GM23338 (cell line): ENCODE data around the gene CHAMP1. TPM values are rescaled to one million over a fixed set of nuclear protein-coding genes. Genes with fewer than 3 reads are reported as not detected.
A peak's percentile ranks its signal among the peaks of the same experiment; 100 is the strongest.

Source experiments
- ATAC-seq: fragments of 200-7000 bp; cut with Tn5 transposase; 3 replicates; pipeline ENCODE4 v1.9.1; 2020
- DNase-seq: peaks from one replicate; pipeline ENCODE4 v3.0.0-alpha.2; 2015; ENCODE audit warnings: low spot score
- H2AFZ ChIP-seq: fragments of 200-600 bp; sonication (generic); 2 replicates; pipeline ENCODE4 v1.8.0; 2016; ENCODE audit warnings: antibody characterized with exemption, mild to moderate bottlenecking, moderate library complexity
- H3F3A ChIP-seq: fragments of 200-600 bp; sonication (generic); replicated peaks from 2 replicates; pipeline ENCODE4 v1.8.0; 2017; ENCODE audit warnings: antibody characterized with exemption, mixed run types, low read depth
- H3K27ac ChIP-seq: fragments of 200-600 bp; sonication (generic); 2 replicates; pipeline ENCODE4 v1.6.1; 2016; ENCODE audit warnings: low read depth
- H3K27me3 ChIP-seq: fragments of 200-600 bp; sonication (generic); 2 replicates; pipeline ENCODE4 v1.8.0; 2016; ENCODE audit warnings: mild to moderate bottlenecking, mixed run types, moderate library complexity; ENCODE audit not compliant: insufficient read depth
- H3K36me3 ChIP-seq: fragments of 200-600 bp; sonication (generic); 2 replicates; pipeline ENCODE4 v1.8.0; 2016; ENCODE audit warnings: mild to moderate bottlenecking; ENCODE audit not compliant: insufficient read depth
- H3K4me1 ChIP-seq: fragments of 200-600 bp; sonication (generic); 2 replicates; pipeline ENCODE4 v1.8.0; 2016; ENCODE audit warnings: mild to moderate bottlenecking, moderate library complexity; ENCODE audit not compliant: insufficient read depth
- H3K4me2 ChIP-seq: fragments of 200-600 bp; sonication (generic); 2 replicates; pipeline ENCODE4 v1.7.1; 2017; ENCODE audit warnings: mixed run types
- H3K4me3 ChIP-seq: fragments of 200-600 bp; sonication (generic); 2 replicates; pipeline ENCODE4 v1.6.1; 2016; ENCODE audit warnings: mixed run types
- H3K79me2 ChIP-seq: fragments of 200-600 bp; sonication (generic); replicated peaks from 2 replicates; pipeline ENCODE4 v1.8.0; 2017; ENCODE audit warnings: mild to moderate bottlenecking; ENCODE audit not compliant: insufficient read depth
- H3K9me2 ChIP-seq: fragments of 200-600 bp; sonication (generic); 2 replicates; pipeline ENCODE4 v1.8.0; 2017; ENCODE audit not compliant: insufficient read depth
- H4K20me1 ChIP-seq: fragments of 200-600 bp; sonication (generic); replicated peaks from 2 replicates; pipeline ENCODE4 v1.8.0; 2017; ENCODE audit warnings: mild to moderate bottlenecking; ENCODE audit not compliant: insufficient read depth
- H3K27ac Mint-ChIP-seq: 2 replicates; pipeline ENCODE4 v1.8.0; 2020; ENCODE audit warnings: inconsistent platforms, mild to moderate bottlenecking, moderate library complexity, mixed read lengths
- H3K27me3 Mint-ChIP-seq: 3 replicates; pipeline ENCODE4 v1.8.0; 2022; ENCODE audit warnings: low read depth, mild to moderate bottlenecking, moderate library complexity, mixed read lengths, inconsistent platforms; ENCODE audit not compliant: insufficient read depth, poor library complexity
- H3K36me3 Mint-ChIP-seq: 3 replicates; pipeline ENCODE4 v1.8.0; 2021; ENCODE audit warnings: low read depth, mild to moderate bottlenecking, inconsistent platforms, moderate library complexity, mixed read lengths
- H3K4me1 Mint-ChIP-seq: 3 replicates; pipeline ENCODE4 v1.8.0; 2020; ENCODE audit warnings: mild to moderate bottlenecking, inconsistent platforms, mixed read lengths
- H3K4me3 Mint-ChIP-seq: 3 replicates; pipeline ENCODE4 v1.8.0; 2021; ENCODE audit warnings: moderate library complexity, mild to moderate bottlenecking, inconsistent platforms, mixed read lengths
- H3K9me3 Mint-ChIP-seq: 3 replicates; pipeline ENCODE4 v1.8.0; 2020; ENCODE audit warnings: moderate library complexity, mild to moderate bottlenecking, inconsistent platforms, mixed read lengths
- CREB1 ChIP-seq: fragments of 250-450 bp; sonication (Bioruptor Pico); IDR thresholded peaks from 2 replicates; pipeline ENCODE4 v1.5.0; 2020; ENCODE audit warnings: low read depth, mild to moderate bottlenecking, moderate library complexity
- CTCF ChIP-seq, 2 experiments: fragments of 200-600 bp in 1 of 2; sonication (generic) in 1 of 2; conservative IDR thresholded peaks; 2 replicates each; pipeline versions ENCODE4 v1.5.1 to v1.6.1; 2016 to 2017; ENCODE audit warnings: antibody characterized with exemption in 2 of 2, low read depth in 2 of 2, mild to moderate bottlenecking in 2 of 2, moderate library complexity in 1 of 2
- EZH2 ChIP-seq: fragments of 200-600 bp; sonication (generic); IDR thresholded peaks from one replicate; pipeline ENCODE4 v1.8.0; 2017; ENCODE audit warnings: antibody characterized with exemption, mild to moderate bottlenecking, low read depth; ENCODE audit not compliant: unreplicated experiment
- EZH2phosphoT487 ChIP-seq: fragments of 200-600 bp; sonication (generic); IDR thresholded peaks from one replicate; pipeline ENCODE4 v1.8.1; 2018; ENCODE audit warnings: antibody characterized with exemption; ENCODE audit not compliant: unreplicated experiment
- JUNB ChIP-seq: IDR thresholded peaks from one replicate; pipeline ENCODE4 v1.6.1; 2016; ENCODE audit warnings: antibody characterized with exemption; ENCODE audit not compliant: unreplicated experiment
- POLR2AphosphoS5 ChIP-seq: IDR thresholded peaks from 2 replicates; pipeline ENCODE4 v1.6.1; 2016; ENCODE audit warnings: antibody characterized with exemption, low read depth
- STAT1 ChIP-seq: IDR thresholded peaks from one replicate; pipeline ENCODE4 v1.6.1; 2016; ENCODE audit warnings: antibody characterized with exemption; ENCODE audit not compliant: unreplicated experiment
- ZNF114 ChIP-seq: fragments of 250-450 bp; sonication (Bioruptor Pico); IDR thresholded peaks from 2 replicates; pipeline ENCODE4 v1.5.0; 2020; ENCODE audit warnings: mild to moderate bottlenecking, moderate library complexity
- ZNF331 ChIP-seq: fragments of 250-450 bp; sonication (Bioruptor Pico); IDR thresholded peaks from 2 replicates; pipeline ENCODE4 v1.5.0; 2020; ENCODE audit warnings: low read depth, mild to moderate bottlenecking, moderate library complexity
- polyA plus RNA-seq: library from polyadenylated mRNA; unstranded; fragments of >200 nt; fragmentation: Nextera tagmentation; extraction: Ambion mirVana; gene quantifications from 2 replicates; pipeline ENCODE4 v1.2.1, GENCODE V29; 2016
- total RNA-seq: library from RNA; depleted of rRNA; stranded (reverse); fragments of >200 nt; shearing (Covaris generic); gene quantifications from 2 replicates; pipeline ENCODE4 v1.2.3, GENCODE V29; 2014
- TF ChIP-seq, protein P1 (sequence below): IDR thresholded peaks from 2 replicates; pipeline ENCODE4 v1.6.1; 2016; ENCODE audit warnings: antibody characterized with exemption
- TF ChIP-seq, protein P2 (sequence below): IDR thresholded peaks from one replicate; pipeline ENCODE4 v1.6.1; 2018; ENCODE audit warnings: antibody characterized with exemption; ENCODE audit not compliant: unreplicated experiment

CHAMP1 gene
- total and polyA plus RNA-seq, 2 experiments from 2014 or later = 32.8 to 39.1 TPM

- Mint-ChIP-seq H3K4me1 (peaks cover 22% of the 10 kb centered on the region), H3K4me3 (peak within 1 kb of the TSS; percentile 88), H3K9me3 (no peaks in the 10 kb centered on the region), H3K27me3 (peaks cover 11% of the 10 kb centered on the region), H3K36me3 (peaks cover 39% of the 10 kb centered on the region), H3K27ac (peak within 1 kb of the TSS; percentile 98)
- peak within 1 kb of the TSS; percentile 77 for H3K4me3 ChIP-seq
- ATAC-seq (peak; percentile 82), DNase-seq (peak; percentile 92)
- TF ChIP-seq JUNB = no peak
- no peak for TF ChIP-seq ZNF331
- TF ChIP-seq ZNF114 (CRISPR knock-in tag) = no peak
- TF ChIP-seq CREB1 = peak; percentile 30; the same call in 1 of the 2 replicates
- TF ChIP-seq, protein P1, sequence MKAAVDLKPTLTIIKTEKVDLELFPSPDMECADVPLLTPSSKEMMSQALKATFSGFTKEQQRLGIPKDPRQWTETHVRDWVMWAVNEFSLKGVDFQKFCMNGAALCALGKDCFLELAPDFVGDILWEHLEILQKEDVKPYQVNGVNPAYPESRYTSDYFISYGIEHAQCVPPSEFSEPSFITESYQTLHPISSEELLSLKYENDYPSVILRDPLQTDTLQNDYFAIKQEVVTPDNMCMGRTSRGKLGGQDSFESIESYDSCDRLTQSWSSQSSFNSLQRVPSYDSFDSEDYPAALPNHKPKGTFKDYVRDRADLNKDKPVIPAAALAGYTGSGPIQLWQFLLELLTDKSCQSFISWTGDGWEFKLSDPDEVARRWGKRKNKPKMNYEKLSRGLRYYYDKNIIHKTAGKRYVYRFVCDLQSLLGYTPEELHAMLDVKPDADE = peak; percentile 34; the same call in 1 of the 2 replicates
- peak; percentile 88 for TF ChIP-seq POLR2AphosphoS5
- no peak for TF ChIP-seq EZH2
- no peak for TF ChIP-seq EZH2phosphoT487
- H4K20me1 ChIP-seq = peaks cover 16% of the 10 kb centered on the region; the same call in 1 of the 2 replicates
- peaks cover 40% of the 10 kb centered on the region for H3K79me2 ChIP-seq
- H3K9me2 ChIP-seq = no peaks in the 10 kb centered on the region
- peak within 1 kb of the TSS; percentile 78; the same call in 1 of the 2 replicates for H2AFZ ChIP-seq
- H3K36me3 ChIP-seq = peaks cover 16% of the 10 kb centered on the region; the same call in 1 of the 2 replicates
- H3K4me1 ChIP-seq = peaks cover 10% of the 10 kb centered on the region
- peak within 1 kb of the TSS; percentile 100 for H3K27ac ChIP-seq
- H3F3A ChIP-seq = peaks cover 14% of the 10 kb centered on the region
- no peaks in the 10 kb centered on the region for H3K27me3 ChIP-seq
- peak within 1 kb of the TSS; percentile 81 for H3K4me2 ChIP-seq
These were observed 32.8 kb upstream of the CHAMP1 start, which contains the start of gene UPF3A for GRCh38 chr13:114281351-114282040. UPF3A (plus strand) TSS chr13:114281601; CDS start chr13:114281640, 39 bp downstream.

DNA sequence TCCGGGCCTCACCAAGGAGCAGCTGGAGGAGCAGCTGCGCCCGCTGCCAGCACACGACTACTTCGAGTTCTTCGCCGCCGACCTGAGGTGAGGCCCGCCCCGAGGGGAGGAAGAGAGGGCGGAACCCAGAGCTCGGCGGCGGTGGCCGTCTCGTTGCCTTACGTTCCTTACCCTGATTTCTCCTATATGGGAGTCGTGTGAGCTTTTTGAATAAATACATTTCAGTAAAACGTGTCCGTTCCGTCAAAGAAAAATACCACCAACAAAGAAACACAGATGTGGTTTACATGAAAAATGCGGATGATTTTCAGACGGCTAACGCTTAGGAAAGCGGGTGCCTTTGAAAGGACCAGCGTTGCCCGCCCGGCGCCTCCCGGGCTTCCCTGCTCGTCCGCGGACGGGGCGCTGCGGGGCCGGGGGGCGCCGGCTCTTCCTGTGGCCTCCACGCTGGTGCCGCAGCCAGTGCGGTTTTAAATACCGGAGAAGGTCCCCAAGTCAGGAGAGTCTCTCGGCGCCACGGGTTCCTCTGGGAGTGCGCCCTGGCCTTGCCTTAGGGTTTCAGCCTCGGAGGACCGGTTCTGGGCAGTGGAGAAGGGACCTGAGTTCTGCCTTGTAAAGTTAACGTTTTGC is 32.1 kb upstream of the CHAMP1 start:
- Mint-ChIP-seq H3K36me3 (peaks cover 45% of the 10 kb centered on the region), H3K4me1 (peaks cover 22% of the 10 kb centered on the region), H3K4me3 (peak overlapping the region; percentile 88), H3K27me3 (peaks cover 11% of the 10 kb centered on the region), H3K27ac (peak overlapping the region; percentile 96), H3K9me3 (no peaks in the 10 kb centered on the region)
- H3K4me2 ChIP-seq = peak overlapping the region; percentile 81
- peaks cover 22% of the 10 kb centered on the region; the same call in 1 of the 2 replicates for H3K36me3 ChIP-seq
- H3K9me2 ChIP-seq = no peaks in the 10 kb centered on the region
- peaks cover 14% of the 10 kb centered on the region for H3F3A ChIP-seq
- H3K79me2 ChIP-seq = peaks cover 42% of the 10 kb centered on the region
- DNase-seq (peak; percentile 82), ATAC-seq (peak; percentile 77)
- no peaks in the 10 kb centered on the region for H3K27me3 ChIP-seq
- H2AFZ ChIP-seq = peak overlapping the region; percentile 34; the same call in 1 of the 2 replicates
- peaks cover 16% of the 10 kb centered on the region; the same call in 1 of the 2 replicates for H4K20me1 ChIP-seq
- peaks cover 10% of the 10 kb centered on the region for H3K4me1 ChIP-seq
- TF ChIP-seq JUNB (no peak), EZH2phosphoT487 (no peak), POLR2AphosphoS5 (peak; percentile 67), CREB1 (no peak), EZH2 (no peak), CTCF (conservative IDR thresholded peaks at IDR 0.05; ENCODE audit: low read depth in 2 of 2) (no peak), STAT1 (no peak)
- TF ChIP-seq, protein P2, sequence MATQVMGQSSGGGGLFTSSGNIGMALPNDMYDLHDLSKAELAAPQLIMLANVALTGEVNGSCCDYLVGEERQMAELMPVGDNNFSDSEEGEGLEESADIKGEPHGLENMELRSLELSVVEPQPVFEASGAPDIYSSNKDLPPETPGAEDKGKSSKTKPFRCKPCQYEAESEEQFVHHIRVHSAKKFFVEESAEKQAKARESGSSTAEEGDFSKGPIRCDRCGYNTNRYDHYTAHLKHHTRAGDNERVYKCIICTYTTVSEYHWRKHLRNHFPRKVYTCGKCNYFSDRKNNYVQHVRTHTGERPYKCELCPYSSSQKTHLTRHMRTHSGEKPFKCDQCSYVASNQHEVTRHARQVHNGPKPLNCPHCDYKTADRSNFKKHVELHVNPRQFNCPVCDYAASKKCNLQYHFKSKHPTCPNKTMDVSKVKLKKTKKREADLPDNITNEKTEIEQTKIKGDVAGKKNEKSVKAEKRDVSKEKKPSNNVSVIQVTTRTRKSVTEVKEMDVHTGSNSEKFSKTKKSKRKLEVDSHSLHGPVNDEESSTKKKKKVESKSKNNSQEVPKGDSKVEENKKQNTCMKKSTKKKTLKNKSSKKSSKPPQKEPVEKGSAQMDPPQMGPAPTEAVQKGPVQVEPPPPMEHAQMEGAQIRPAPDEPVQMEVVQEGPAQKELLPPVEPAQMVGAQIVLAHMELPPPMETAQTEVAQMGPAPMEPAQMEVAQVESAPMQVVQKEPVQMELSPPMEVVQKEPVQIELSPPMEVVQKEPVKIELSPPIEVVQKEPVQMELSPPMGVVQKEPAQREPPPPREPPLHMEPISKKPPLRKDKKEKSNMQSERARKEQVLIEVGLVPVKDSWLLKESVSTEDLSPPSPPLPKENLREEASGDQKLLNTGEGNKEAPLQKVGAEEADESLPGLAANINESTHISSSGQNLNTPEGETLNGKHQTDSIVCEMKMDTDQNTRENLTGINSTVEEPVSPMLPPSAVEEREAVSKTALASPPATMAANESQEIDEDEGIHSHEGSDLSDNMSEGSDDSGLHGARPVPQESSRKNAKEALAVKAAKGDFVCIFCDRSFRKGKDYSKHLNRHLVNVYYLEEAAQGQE = no peak
- H3K27ac ChIP-seq = peak overlapping the region; percentile 97
- peak overlapping the region; percentile 77 for H3K4me3 ChIP-seq
